Sigmoid colon (tissue), 4 donors: ENCODE results near the gene CENPM.

Experiments used
- CTCF ChIP-seq, 4 experiments: fragments of 450-650 bp in 3 of 4; fragments of 200-600 bp in 1 of 4; IDR thresholded peaks; one replicate each; pipeline ENCODE4 v1.5.1; 2016 to 2019; ENCODE audit warnings: antibody characterized with exemption in 4 of 4, mild to moderate bottlenecking in 3 of 4, moderate library complexity in 2 of 4
- EP300 ChIP-seq, 4 donors: sonication (generic); formaldehyde crosslinking; IDR thresholded peaks; one replicate each; pipeline ENCODE4 v1.6.1; 2017; ENCODE audit warnings: antibody characterized with exemption in 4 of 4
- POLR2A ChIP-seq, 2 donors: fragments of 450-650 bp; IDR thresholded peaks; one replicate each; pipeline ENCODE4 v1.6.1; 2016; ENCODE audit warnings: antibody characterized with exemption in 2 of 2, mild to moderate bottlenecking in 2 of 2, moderate library complexity in 2 of 2
- POLR2AphosphoS5 ChIP-seq, 4 donors: sonication (generic); formaldehyde crosslinking; IDR thresholded peaks; one replicate each; pipeline ENCODE4 v1.6.1; 2017; ENCODE audit warnings: antibody characterized with exemption in 4 of 4

- TF ChIP-seq CTCF (IDR thresholded peaks at IDR 0.05) (no peak), POLR2A (IDR thresholded peaks at IDR 0.05) (no peak), POLR2AphosphoS5 (IDR thresholded peaks at IDR 0.05) (no peak), EP300 (IDR thresholded peaks at IDR 0.05) (no peak)
Measured at GRCh38 chr22:41907436-41908401, 39.2 kb downstream of the CENPM start.
